Mucosa of descending colon (tissue), 3 donors: ENCODE measurements around the gene TMEM258. TPM values are rescaled to one million over a fixed set of nuclear protein-coding genes. Genes with fewer than 3 reads are reported as not detected.
A peak's percentile ranks its signal among the peaks of the same experiment; 100 is the strongest.

Source experiments
- ATAC-seq: fragments of 200-7000 bp; cut with Tn5 transposase; one replicate; pipeline ENCODE4 v1.9.1; 2020; ENCODE audit warnings: mild to moderate bottlenecking, moderate library complexity
- DNase-seq, 3 donors: peaks; one replicate each; pipeline ENCODE4 v3.0.0-alpha.2; 2020
- H3K36me3 ChIP-seq: fragments of 200-600 bp; one replicate; pipeline ENCODE4 v1.8.0; 2021; ENCODE audit warnings: low read depth, mild to moderate bottlenecking
- H3K4me1 ChIP-seq: fragments of 200-600 bp; one replicate; pipeline ENCODE4 v1.8.0; 2021; ENCODE audit warnings: low read depth, mild to moderate bottlenecking
- H3K4me3 ChIP-seq: fragments of 200-600 bp; one replicate; pipeline ENCODE4 v1.8.0; 2021; ENCODE audit warnings: mild to moderate bottlenecking
- H3K9me3 ChIP-seq: fragments of 200-600 bp; one replicate; pipeline ENCODE4 v1.8.0; 2021; ENCODE audit warnings: mild to moderate bottlenecking
- intact Hi-C, 2 donors: fragments of 100-400 bp; cut with DNase I in 1 of 2; cut with micrococcal nuclease in 1 of 2; formaldehyde crosslinking; loops; one replicate each; pipeline versions ENCODE4 v1.11.0 to v1.11.1; 2022; cut with DNase I, micrococcal nuclease
- total RNA-seq, 3 donors: library from RNA; stranded (reverse); fragmentation: NEBNext Ultra II Directional in 2 of 3; extraction: Animal tissue kit (Norgen Biotek cat#: 25700) in 2 of 3; gene quantifications; one replicate each; pipeline versions ENCODE4 v1.2.1 to v1.2.4, GENCODE V29; 2021 to 2023
- TF ChIP-seq, protein P1 (sequence below): fragments of 200-600 bp; IDR thresholded peaks from one replicate; pipeline ENCODE4 v1.8.0; 2022; ENCODE audit warnings: antibody characterized with exemption, mild to moderate bottlenecking
- donor health status: DM: no; HTN: no; CAD: no; lungs with moderate emphysema.
- donor health status: DM: no; HTN: no; CAD: no.
- donor health status: DM: no; HTN: yes; CAD: no.

Gene TMEM258
- total RNA-seq, 3 donors from 2014 or later = 56.1 to 107 (median 74.6) TPM

DNA sequence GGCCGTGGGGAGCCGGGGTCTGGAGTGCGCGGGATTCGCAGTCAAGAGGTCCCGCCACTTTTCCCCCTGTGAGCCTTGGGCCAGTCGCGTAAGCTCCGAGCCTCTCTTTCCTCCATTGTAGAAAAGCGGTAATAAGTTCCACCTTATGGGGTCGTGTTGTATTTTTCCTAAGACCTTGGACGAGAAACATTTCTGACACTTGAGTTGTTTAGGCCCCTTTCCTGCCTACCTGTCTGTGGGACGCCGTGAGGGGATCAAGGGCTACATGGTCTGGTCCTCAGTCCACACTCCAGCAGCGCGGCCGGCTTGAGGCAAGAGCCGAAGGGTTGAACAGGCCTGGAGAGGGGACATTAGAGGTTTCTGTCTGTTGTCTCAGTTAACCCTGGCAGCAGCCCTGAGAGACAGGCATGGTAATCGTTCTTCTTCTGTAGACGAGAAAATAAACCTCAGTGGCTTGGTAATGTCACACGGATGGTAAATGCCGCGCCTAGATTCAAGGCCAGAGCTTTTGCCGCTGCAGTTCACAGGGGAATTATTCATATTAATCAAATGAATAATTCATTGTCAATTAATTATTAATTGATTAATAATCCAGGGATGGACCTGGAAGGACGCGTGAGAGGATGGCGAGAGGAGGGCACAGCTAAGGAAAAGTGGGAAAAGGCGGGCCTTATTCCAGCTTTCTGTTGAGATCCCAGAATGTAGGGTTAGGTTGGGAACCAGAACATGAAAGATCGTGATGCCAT, 857 bp upstream of the TMEM258 start:
- no peaks in the 10 kb centered on the region for H3K36me3 ChIP-seq
- H3K4me3 ChIP-seq = peak overlapping the region; percentile 83
- no peaks in the 10 kb centered on the region for H3K9me3 ChIP-seq
- peaks cover 20% of the 10 kb centered on the region for H3K4me1 ChIP-seq
- DNase-seq (no peak), ATAC-seq (peak; percentile 28)
- intact Hi-C loops = no loop called here
- TF ChIP-seq, protein P1, sequence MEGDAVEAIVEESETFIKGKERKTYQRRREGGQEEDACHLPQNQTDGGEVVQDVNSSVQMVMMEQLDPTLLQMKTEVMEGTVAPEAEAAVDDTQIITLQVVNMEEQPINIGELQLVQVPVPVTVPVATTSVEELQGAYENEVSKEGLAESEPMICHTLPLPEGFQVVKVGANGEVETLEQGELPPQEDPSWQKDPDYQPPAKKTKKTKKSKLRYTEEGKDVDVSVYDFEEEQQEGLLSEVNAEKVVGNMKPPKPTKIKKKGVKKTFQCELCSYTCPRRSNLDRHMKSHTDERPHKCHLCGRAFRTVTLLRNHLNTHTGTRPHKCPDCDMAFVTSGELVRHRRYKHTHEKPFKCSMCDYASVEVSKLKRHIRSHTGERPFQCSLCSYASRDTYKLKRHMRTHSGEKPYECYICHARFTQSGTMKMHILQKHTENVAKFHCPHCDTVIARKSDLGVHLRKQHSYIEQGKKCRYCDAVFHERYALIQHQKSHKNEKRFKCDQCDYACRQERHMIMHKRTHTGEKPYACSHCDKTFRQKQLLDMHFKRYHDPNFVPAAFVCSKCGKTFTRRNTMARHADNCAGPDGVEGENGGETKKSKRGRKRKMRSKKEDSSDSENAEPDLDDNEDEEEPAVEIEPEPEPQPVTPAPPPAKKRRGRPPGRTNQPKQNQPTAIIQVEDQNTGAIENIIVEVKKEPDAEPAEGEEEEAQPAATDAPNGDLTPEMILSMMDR = no peak

DNA sequence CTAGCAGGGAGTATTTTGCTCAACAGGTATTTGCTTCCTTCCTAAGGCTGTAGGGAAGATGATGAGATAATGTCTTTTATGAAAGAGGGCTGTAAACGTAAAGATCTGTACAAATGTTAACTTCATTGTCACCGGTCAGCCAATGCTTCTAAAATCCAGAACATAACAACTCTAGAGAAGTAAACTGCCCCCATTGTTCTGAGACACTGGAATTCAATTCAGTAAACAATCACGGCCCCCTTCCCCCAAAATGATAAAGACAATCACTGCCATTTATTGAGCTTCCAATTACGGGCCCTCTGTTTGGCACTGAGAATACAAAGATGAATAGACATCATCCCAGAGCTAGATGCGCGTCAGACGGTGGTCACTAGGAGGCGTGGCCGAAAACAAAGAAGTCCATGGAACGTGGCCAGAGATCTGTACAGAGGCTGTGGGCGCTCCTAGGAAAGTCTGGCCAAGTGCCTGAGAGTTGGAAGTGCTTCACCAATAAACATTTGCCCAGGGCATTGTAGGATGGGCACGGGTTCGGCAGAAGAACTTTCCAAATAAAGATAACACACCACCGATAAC, 576 bp downstream of the TMEM258 start:
- DNase-seq = peak in 2 of 3 donors; percentile 64 to 78
- ATAC-seq = peak; percentile 66
- H3K4me1 ChIP-seq = peaks cover 20% of the 10 kb centered on the region
- TF ChIP-seq, protein P1 = no peak
- H3K9me3 ChIP-seq = no peaks in the 10 kb centered on the region
- H3K4me3 ChIP-seq = peak overlapping the region; percentile 83
- intact Hi-C loops = no loop called here
- no peaks in the 10 kb centered on the region for H3K36me3 ChIP-seq

GRCh38 chr11:61787928-61788491, 4.4 kb downstream of the TMEM258 start:
- H3K4me3 ChIP-seq = no peak overlapping the region
- H3K4me1 ChIP-seq = peaks cover 8% of the 10 kb centered on the region
- no peaks in the 10 kb centered on the region for H3K36me3 ChIP-seq
- DNase-seq = peak in 2 of 3 donors; percentile 17 to 65
- no peak for ATAC-seq
- intact Hi-C loops = no loop called here
- no peaks in the 10 kb centered on the region for H3K9me3 ChIP-seq
- TF ChIP-seq, protein P1 = peak; percentile 18

- TF ChIP-seq, protein P1 = no peak
- DNase-seq (no peak), ATAC-seq (no peak)
- intact Hi-C loops = no loop called here
- Histone ChIP-seq H3K4me3 (no peak overlapping the region), H3K9me3 (no peaks in the 10 kb centered on the region), H3K4me1 (no peaks in the 10 kb centered on the region), H3K36me3 (no peaks in the 10 kb centered on the region)
These were observed 6.5 kb downstream of the TMEM258 start for GRCh38 chr11:61785837-61786402.

DNA sequence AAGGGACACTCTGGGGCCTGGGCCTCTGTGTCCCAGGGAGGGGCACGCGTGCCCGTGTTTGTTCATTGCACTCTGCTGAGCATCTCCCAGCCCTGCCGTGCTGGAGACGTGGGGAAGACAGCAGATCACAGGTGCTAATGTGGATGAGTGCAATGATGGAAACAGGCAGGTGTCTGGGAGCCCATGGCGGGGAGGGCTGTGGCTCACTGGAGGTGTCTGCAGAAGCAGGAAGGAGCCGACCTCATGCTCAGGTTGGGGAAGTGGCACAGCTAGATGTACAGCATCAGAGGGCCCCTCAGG, 7.9 kb downstream of the TMEM258 start:
- no peaks in the 10 kb centered on the region for H3K9me3 ChIP-seq
- H3K36me3 ChIP-seq = no peaks in the 10 kb centered on the region
- H3K4me3 ChIP-seq = no peak overlapping the region
- H3K4me1 ChIP-seq = no peaks in the 10 kb centered on the region
- ATAC-seq (no peak), DNase-seq (no peak)
- TF ChIP-seq, protein P1 = no peak
- intact Hi-C loops = no loop called here
